ENCODE measurements around the gene TNFRSF18.
A peak's percentile ranks its signal among the peaks of the same experiment; 100 is the strongest.
"Not testable (repeated sequence)": the region's sequence is repeated elsewhere in the genome, so short reads cannot be mapped to it uniquely, and the experiment has no call there.

TNFRSF18 gene

DNA sequence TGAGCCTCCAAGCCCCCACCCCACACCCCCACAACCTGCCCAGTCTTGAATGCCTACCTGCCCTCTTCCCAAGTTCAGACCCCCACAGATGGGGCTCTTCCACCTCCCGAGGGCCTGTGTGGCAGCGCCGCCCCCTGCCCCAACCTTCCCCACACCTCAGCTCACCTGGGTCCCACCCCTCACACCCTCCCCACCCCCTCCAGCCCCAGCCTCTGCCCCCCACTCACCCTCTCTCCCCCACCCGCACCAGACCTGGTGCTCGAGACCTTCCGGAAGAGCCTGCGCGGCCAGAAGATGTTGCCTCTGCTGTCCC is 9.2 kb downstream of the TNFRSF18 start:
- DNase-seq = no peak

DNA sequence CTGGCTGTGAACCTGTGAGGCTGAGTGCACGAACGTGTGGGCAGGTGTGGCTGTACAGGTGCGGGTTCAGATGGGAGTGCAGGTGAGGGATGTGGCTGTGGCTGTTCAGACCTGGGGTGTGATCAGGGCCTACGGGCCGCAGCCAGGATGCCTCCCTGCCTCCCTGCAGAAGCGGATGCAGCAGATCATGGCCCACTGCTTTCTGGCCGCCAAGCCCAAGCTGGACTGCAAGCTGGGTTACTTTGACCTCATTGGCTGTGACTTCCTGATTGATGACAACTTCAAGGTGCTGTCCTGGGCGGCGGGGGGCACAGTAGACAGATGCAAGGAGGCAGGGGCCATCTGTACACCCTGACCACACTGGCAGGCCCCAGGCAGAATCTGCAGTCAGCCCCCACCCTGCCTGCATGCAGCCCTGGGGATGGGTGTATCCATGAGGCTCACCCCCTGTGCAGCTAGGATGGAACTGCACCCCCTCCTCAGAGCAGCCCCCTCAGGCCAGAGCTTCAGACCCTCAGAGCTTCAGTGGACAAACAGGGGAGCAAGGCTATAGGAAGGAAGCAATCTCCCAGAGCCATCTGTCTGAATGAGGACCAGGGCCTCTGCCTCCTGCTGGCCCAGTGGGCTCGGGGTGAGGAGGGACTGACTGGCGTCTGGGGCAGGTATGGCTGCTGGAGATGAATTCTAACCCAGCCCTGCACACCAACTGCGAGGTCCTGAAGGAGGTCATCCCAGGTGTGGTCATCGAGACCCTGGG is 9.8 kb downstream of the TNFRSF18 start:
- no peak for DNase-seq

GRCh38 chr1:1195726-1196125 is 10.7 kb downstream of the TNFRSF18 start:
- DNase-seq = not testable (repeated sequence)

- DNase-seq = no peak
These were observed 11.7 kb downstream of the TNFRSF18 start for GRCh38 chr1:1194723-1195122.

GRCh38 chr1:1191734-1192133 is 14.7 kb downstream of the TNFRSF18 start:
- DNase-seq = no peak

- peak; percentile 84 for DNase-seq
These were observed 17.3 kb downstream of the TNFRSF18 start for GRCh38 chr1:1189111-1189510.

GRCh38 chr1:1187938-1188337 is 18.5 kb downstream of the TNFRSF18 start:
- DNase-seq = no peak

DNA sequence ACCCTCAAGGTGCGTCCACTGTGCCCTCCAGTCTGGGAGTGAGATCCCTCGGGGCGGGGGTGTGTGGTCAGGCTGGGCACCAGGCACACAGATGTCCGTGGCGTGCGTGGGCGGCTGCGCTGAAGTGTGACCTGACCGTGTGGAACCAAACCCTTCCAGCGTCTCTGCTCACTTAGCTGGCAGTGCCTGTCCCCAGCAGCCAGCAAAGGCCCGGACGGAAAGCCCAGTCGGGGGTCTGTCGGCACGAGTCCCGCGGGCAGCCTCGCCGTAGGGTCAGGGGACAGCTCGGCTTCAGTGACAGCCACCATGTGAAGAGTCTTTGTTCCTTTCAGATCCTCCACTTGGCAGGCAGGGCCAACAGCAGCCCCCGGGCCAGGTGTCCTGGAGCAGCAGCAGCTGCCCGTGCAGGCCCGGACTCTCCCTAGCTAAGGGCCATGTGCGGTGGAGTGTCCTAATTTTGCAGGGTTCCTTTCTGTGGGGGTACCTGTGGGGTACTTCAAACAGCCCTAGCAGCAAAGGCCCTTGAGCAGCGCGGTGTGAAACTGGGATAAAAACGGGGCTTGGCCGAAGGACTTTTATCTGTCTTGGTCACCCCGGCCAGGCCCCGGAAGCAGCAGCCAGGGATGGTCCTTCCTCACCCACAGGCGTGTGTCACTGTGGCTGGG is 21.2 kb downstream of the TNFRSF18 start:
- no peak for DNase-seq

- DNase-seq = no peak
These were observed 22.3 kb downstream of the TNFRSF18 start for GRCh38 chr1:1183833-1184775.

GRCh38 chr1:1183221-1183747 is 23.1 kb downstream of the TNFRSF18 start:
- DNase-seq = peak in 1 of 2 donors; percentile 31

- DNase-seq = peak in 1 of 2 donors; percentile 23
These were observed 23.7 kb downstream of the TNFRSF18 start for GRCh38 chr1:1182491-1183220.

GRCh38 chr1:1181938-1182410 is 24.4 kb downstream of the TNFRSF18 start:
- DNase-seq = no peak

- no peak for DNase-seq
These were observed 25.1 kb downstream of the TNFRSF18 start for GRCh38 chr1:1181129-1181937.

DNA sequence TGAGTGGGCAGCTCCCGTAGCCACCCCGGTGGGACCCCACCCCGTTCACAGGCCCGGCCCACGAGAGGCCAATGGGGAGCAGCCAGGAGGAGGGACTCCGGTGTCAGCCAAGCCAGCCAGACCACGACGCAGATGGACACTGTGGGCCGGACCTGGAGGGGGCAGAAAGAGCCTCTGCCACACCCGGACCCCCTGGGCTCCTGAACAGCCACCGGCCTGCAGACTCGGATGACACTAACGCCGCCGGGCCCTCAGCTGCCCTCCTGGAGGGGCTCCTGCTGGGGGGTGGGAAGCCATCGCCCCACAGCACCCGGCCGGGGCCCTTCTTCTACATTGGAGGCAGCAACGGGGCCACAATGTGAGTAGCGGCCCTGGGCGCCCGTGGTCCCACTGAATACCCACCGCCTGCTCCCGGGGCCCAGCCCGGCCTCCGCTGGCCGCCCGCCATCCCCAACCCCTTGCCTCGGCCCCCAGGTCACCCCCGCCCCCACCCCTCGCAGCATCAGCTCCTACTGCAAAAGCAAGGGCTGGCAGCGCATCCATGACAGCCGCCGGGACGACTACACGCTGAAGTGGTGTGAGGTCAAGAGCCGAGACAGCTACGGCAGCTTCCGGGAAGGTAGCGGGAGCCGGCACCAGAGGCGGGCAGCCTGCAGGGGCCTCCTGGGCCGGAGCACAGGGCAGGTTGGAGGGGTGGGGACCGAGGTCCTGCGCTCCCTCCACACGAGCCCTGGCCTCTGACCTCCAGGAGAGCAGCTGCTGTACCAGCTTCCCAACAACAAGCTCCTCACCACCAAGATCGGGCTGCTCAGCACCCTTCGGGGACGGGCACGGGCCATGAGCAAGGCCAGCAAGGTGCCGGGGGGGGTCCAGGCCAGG is 26.2 kb downstream of the TNFRSF18 start:
- DNase-seq = no peak

DNA sequence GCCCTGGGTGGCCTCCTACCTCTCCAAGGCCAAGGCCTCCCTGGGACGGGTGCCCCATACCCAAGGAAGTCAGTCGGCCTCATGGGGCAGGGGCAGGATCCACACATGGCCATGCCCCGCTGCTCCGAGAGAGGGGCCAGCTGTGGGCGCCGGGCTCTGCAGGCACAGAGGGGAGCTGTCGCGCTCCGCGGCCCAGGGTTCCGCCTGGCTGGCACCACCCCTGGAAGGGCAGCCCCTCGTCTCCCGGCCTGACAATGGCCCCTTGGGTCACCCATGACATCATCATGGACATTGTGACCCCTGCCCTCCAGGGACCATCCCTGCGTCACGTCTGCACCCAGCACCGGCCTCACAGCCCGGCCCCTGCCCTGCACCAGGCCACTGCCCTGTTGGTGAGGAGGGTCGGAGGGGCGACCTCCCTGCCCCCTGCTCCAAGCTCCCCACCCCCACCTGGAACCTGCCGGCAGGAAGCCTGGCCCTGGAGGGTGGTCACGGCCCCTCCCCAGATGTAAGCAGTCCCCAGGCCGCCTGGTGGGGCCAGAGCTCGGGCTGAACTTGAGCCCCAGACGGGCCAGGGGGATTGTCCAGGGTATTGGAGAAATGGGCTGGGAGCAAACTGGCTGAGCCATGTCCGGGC is 26.9 kb downstream of the TNFRSF18 start:
- no peak for DNase-seq

DNA sequence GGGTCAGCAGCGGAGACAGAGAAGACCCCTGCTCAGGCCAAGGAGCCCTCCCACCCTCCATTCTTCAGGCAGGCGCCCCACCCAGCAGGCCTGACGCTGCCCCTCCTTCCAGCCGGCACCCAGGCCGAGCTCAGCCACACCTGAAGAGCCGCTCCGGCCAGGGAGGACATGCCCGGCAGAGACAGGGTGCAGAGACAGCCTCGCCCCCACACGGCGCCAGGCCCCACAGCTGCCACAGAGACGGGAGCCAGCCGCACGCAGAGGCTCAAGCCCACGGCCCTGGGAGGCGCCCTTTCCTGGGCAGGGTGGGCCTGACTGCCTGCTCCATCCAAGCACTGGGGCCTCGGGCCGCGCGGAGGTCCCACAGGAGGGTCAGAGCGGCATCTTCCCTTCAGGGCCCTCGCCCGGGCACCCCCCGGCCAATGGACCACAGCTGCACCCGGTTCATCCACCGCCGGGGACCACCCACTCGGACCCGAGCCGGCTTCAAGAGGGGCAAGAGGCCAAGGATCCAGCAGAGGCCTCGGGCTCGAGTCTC is 27.5 kb downstream of the TNFRSF18 start:
- no peak for DNase-seq

- DNase-seq = peak in 1 of 2 donors; percentile 7
These were observed 28.8 kb downstream of the TNFRSF18 start for GRCh38 chr1:1177452-1178206.

DNA sequence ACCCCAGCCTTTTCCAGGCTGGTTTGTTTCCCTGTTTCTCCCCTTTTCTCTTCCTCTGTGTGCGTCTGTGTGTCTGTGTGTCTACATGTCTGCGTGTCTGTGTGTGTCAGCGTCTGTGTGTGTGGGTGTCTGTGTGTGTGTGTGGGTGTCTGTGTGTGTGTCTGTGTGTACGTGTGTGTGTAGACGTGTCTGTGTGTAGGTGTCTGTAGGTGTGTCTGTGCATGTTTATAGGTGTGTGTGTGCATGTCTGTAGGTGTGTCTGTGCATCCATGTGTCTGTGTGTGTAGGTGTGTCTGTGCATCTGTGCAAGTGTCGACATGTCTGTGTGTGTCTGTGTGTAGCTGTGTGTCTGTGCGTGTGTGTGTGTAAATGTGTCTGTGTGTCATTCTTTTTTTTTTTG is 29.5 kb downstream of the TNFRSF18 start:
- no peak for DNase-seq
